Measurements from ENCODE around the gene CROCC2.

Gene CROCC2

DNA sequence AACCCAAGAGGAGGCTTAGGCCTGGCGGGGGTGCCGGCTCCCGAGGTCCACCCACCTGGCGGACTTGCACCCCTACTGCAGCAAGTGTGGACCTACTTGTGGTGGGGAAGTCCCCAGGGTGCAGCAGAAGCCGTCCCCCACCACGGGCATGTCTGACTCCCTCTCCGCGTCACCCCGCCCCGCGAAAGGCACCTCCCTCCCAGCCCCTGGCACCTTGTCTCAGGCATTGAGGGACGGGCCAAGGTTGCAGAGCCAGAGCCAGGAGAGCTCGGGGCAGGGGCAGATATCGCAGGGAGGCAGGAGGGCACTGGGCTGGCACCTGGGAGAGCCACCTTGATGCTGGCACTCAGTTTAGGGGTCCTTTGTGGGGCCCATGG, 19.0 kb downstream of the CROCC2 start:
- no peak for DNase-seq

DNA sequence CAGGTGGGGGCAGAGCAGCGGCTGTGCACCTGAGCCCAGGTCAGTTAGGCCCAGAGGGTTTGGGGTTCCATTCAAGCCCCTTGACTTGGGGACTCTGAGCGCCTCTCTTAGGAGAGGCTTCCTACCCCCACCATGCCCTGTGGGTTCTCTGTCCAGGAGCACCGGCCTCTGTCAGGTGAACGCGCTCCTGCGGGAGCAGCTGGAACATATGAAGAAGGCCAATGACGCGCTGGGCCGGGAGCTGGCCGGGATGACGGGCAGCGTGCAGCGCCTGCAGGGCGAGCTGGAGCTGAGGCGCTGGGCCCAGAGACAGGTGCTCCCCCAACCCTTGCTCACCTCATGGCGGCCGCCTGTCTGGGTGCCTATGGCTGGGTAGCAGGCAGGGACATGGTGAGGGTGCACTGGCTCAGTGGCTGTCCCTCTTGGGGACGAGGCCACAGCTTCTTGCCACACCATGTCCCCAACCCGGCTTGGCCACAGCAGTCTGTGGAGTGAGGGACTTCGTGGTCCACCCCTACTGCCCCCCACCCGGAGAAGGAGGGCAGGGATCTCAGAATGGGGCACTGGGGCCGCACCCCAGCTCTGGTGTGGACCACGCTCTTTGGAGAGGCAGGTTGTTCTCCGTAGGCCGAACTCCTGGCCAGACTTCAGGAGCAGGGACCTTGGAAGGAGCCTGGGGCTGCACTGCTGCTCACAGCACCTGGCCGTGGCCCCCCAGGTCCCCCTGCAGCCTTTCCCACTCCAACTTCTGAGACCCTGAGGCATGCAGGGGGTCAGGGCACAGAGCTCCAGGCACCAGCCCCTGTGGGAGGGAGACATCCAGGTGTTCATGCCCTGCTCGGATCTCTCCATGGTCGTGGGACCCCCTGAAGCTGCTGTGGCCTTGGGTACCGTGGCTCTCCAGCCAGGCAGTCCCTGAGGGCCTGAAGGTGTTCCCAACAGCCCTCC, 19.7 kb downstream of the CROCC2 start:
- DNase-seq, result no peak

DNA sequence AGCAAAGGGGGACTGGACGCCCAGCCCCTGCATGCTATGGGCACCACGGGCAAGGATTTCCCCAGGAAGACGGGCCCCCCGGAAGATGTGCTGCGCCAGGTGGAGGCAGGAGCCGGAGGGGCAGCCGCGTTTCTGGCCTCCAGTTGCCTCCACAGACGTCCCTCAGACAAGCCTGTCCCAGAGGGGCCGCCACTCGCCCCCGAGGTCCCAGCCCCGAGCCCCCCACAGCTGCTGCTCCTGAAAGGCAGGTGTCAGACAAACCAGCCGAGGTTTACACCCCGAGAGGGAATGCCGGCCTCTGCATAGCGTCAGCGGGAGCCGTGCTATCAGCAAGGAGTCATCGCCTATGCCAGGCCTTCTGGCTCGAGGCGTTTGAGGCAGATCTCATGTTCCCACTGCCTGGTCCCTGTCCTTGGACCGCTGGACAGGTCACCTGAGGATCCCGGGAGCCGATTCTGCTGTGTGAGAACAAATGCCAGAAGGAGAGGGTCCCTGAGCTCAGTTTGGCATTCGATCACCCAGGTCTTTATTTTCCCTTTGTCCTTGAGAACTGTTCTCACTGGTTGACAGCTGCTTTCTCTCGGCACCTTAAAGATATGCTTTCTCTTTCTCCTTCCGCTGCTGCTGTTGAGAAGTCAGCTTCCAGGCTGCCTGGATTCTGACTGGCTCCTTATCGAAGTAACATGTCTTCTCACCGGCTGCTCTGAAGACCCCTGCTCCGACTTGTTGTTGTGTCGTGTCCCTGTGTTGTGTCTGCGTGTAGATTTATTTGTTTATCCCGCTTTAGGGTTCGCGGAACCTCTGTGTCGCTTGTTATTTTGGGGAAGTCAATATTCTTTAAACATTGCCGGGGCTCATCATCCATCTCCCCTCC, 20.6 kb downstream of the CROCC2 start:
- DNase-seq, result no peak

DNA sequence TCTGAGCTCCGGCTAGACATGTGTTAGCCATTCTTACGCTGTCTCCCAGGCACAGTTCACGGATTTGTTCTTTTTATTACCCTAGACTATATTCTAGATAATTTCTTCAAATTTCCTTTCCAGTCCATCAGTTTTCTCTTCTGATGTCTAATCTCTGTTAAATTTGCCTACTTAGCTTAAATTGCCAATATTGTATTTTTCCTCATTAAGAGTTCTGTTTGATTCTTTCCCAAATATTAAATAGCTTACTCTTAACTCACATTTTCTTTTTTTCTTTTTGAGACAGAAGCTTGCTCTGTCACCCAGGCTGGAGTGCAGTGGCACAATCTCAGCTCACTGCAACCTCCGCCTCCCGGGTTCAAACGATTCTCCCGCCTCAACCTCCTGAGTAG, 21.2 kb downstream of the CROCC2 start:
- DNase-seq, result no peak

GRCh38 chr2:240928476-240929363, 22.6 kb downstream of the CROCC2 start:
- DNase-seq, result no peak

DNA sequence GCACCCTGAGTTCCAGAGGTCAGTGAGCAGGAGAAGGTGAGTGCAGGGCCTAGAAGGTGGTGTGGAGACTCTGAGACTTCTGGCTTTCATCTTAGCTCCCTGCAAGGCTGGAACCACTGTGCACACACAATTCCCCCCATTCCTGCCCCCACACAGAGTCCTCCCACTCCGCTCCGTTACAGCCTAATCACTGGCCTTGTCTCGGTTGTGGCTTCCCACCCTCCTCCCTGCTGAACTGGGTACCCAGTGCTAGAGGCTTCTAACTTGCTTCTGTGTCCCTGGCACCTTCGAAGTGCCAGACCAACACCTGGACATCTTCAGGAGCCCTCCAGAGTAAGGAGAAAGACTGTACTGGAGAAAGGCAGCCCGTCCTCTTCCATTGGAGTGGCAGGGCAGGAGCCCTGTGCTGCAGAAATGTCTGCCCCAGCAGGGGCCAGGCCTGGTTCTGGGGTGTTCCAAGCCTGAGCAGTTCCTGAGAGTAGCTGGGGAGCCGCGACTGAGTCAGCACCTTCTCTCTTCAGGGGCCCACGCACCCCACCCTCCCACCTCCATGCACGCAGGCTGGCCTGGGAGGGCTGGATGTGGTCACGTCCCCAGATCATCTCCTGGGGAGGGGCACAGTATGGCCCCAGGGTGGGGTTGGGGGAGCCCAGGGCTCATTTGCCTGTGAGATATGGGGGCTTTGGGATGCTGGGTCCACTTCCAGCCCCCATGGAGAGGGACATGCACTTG, 23.4 kb downstream of the CROCC2 start:
- DNase-seq, result no peak

DNA sequence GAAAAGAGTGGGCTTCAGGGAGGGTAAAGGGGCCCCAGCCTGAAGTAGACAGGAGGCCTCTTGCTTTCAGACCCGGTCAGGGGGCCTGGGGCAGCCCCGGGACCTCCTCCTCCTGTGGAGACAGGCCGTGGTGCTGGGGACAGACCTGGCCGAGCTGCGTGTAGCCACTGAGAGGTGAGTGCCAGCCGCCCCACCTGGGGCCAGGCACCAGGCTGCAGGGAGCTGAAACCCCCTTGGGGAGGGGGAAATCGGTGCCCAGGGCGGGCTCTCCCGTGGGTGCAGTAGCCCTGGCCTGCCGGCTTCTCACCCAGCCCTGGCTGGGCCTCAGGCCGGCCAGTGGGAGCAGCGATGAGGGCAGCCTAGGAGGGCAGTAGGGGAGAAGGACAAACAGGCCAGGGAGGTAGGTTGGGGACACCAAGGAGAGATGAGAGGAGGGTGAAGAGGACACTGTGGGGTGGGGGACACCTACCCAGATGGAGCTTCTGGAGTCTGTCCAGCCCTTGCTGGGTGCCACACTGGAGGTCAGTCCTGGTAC, 24.0 kb downstream of the CROCC2 start:
- DNase-seq, result no peak

DNA sequence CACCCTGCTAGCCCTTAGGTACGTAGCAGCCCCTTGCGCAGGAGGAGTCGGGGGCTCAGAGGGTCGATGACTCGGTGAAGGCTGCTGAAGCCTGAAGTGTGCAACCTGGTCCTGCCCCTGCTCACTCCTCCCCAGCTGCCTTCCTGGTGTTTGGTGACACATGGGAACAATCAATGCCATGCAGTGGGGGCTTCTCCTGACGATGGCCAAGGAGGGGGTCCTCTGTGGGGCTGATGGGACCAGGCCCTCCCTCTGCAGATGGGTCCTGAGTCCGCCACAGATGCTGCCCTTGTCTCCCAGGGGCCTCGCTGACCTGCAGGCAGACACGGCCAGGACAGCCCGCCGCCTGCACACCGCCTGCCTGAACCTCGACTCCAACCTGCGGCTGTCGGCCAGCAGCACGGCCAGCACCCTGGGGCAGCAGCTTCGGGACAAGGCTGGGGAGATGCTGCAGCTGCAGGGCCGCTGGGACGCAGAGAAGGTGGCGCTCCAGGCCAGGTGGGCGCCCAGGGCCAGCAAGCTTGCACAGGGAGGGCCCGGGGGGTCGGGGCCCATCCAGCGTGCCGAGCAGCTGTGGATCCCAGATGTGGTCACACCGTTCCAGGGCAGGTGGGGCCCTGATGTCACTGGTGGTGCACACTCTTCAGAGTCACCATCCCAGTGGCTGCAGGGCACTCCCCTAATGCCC, 24.6 kb downstream of the CROCC2 start:
- no peak for DNase-seq

DNA sequence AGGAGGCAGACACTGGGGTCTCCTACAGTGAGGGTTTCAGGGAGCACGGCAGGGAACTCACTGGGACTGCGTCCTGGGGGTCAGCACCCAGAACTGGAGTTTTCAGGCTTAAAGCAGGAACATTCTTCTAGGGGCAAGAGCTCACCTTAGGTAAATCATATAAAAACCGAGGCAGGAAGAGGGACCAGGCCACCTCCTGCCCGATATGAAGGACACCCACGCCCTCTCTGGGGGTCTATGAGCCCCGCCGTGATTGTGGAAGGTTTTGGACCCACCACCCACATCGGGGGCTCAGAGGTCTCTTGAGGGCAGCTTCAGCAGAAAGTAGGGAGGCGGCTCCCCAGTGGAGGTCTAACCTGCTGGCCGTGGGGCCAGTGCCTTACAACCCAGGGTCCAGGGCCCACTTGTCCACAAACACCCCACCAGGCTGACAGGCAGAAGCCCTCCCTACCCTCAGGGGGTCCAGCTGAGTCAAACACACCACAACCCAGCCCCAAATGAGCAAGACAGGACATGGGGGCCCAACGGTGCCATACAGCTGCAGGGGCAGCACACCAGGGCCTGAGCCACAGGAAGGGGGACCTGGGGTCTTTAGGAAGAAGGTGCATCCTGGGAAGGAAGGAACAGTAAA, 25.3 kb downstream of the CROCC2 start:
- DNase-seq, result no peak

- DNase-seq, result no peak
These were observed 26.0 kb downstream of the CROCC2 start for GRCh38 chr2:240932001-240932723.

DNA sequence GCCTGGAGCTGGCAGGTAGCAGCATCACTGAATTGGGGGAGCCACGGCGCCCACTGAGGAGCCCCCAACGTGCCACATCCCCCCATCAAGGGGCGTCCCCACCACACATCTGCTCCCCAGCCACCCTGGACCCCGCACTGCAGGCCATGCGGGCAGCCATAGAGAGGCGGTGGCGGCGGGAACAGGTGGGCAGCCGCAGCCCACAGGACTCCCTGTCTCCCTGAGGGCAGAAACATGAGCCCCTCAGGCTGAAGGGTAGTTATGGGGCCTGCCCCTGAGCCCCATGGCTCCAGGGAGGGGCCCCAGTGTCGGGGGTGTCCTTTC, 26.6 kb downstream of the CROCC2 start:
- DNase-seq, result no peak

GRCh38 chr2:240933048-240933965, 27.2 kb downstream of the CROCC2 start:
- no peak for DNase-seq

- DNase-seq, result no peak
These were observed 28.0 kb downstream of the CROCC2 start for GRCh38 chr2:240933966-240934700.

- DNase-seq, result no peak
These were observed 28.6 kb downstream of the CROCC2 start for GRCh38 chr2:240934701-240935102.

- no peak for DNase-seq
These were observed 29.2 kb downstream of the CROCC2 start for GRCh38 chr2:240935103-240935876.

GRCh38 chr2:240936106-240936505, 30.0 kb downstream of the CROCC2 start:
- no peak for DNase-seq

GRCh38 chr2:240946046-240946445, 39.9 kb downstream of the CROCC2 start:
- DNase-seq, result no peak
